Limb (tissue), 2 donors: Measurements from ENCODE around the gene SLC13A5.

Source experiments
- DNase-seq, 2 donors: peaks; one replicate each; pipeline ENCODE4 v3.0.0-alpha.2; 2016; ENCODE audit errors: extremely low spot score in 2 of 2

The SLC13A5 gene

GRCh38 chr17:6639014-6639585 lies 74.1 kb downstream of the SLC13A5 start:
- no peak for DNase-seq

GRCh38 chr17:6638046-6638908 lies 74.9 kb downstream of the SLC13A5 start:
- no peak for DNase-seq

- DNase-seq: no peak
These were observed 75.7 kb downstream of the SLC13A5 start for GRCh38 chr17:6637458-6637840.

GRCh38 chr17:6636616-6637457 lies 76.3 kb downstream of the SLC13A5 start:
- no peak for DNase-seq

GRCh38 chr17:6636105-6636504 lies 77.1 kb downstream of the SLC13A5 start:
- DNase-seq: no peak
